Esophagus squamous epithelium (tissue), 5 donors: Measurements from ENCODE around the gene HOXA7. TPM values are rescaled to one million over a fixed set of nuclear protein-coding genes. Genes with fewer than 3 reads are reported as not detected.

Experiments
- DNase-seq: peaks from one replicate; lab custom pipeline; 2025; lab: John Stamatoyannopoulos, UW
- H3K27ac ChIP-seq, 4 donors: fragments of 200-600 bp; sonication (generic); one replicate each; pipeline ENCODE4 v1.5.1; 2016 to 2019; ENCODE audit warnings: mild to moderate bottlenecking in 1 of 4
- H3K27me3 ChIP-seq, 4 donors: fragments of 200-600 bp; sonication (generic); 1 replicate in 3 of 4; 2 replicates in 1 of 4; pipeline versions ENCODE4 v1.5.1 to v1.6.0; 2017 to 2021; ENCODE audit warnings: antibody characterized with exemption in 1 of 4
- H3K36me3 ChIP-seq, 3 donors: fragments of 200-600 bp; sonication (generic); one replicate each; pipeline ENCODE4 v1.5.1; 2016 to 2019
- H3K4me1 ChIP-seq, 3 donors: fragments of 200-600 bp; sonication (generic); one replicate each; pipeline ENCODE4 v1.5.1; 2017 to 2019
- H3K4me3 ChIP-seq, 4 donors: fragments of 200-600 bp; sonication (generic); 1 replicate in 3 of 4; 2 replicates in 1 of 4; pipeline ENCODE4 v1.5.1; 2016 to 2019; ENCODE audit warnings: mild to moderate bottlenecking in 2 of 4, moderate library complexity in 1 of 4
- H3K9me3 ChIP-seq, 3 donors: fragments of 200-600 bp; sonication (generic); one replicate each; pipeline ENCODE4 v1.5.1; 2016 to 2019
- POLR2A ChIP-seq, 4 donors: fragments of 450-650 bp; IDR thresholded peaks; one replicate each; pipeline ENCODE4 v1.6.1; 2017; ENCODE audit warnings: antibody characterized with exemption in 4 of 4, mild to moderate bottlenecking in 4 of 4, moderate library complexity in 3 of 4
- WGBS, 2 donors: methylation state at CpG; one replicate each; pipeline ENCODE4 v1.1.5; 2018; 5-methylcytosine and 5-hydroxymethylcytosine counted together
- intact Hi-C: fragments of 100-400 bp; cut with DNase I; formaldehyde crosslinking; loops from one replicate; pipeline ENCODE4 v1.15.0; 2022
- total RNA-seq, 4 donors: library from RNA; depleted of rRNA; stranded (reverse); fragments of >200 nt; gene quantifications; one replicate each; pipeline ENCODE4 v1.1.0, GENCODE V29; 2016
- TF ChIP-seq, protein P1 (sequence below), 6 experiments: fragments of 450-650 bp in 4 of 6; fragments of 200-600 bp in 2 of 6; sonication (generic) in 2 of 6; IDR thresholded peaks; one replicate each; pipeline ENCODE4 v1.5.1; 2016 to 2019; ENCODE audit warnings: antibody characterized with exemption in 6 of 6, mild to moderate bottlenecking in 4 of 6, moderate library complexity in 4 of 6
- donor health status: DM: yes; HTN: yes; CAD: no.

HOXA7 gene
- total RNA-seq, 4 donors from 2014 or later: 0.23 to 0.76 (median 0.48) TPM

DNA sequence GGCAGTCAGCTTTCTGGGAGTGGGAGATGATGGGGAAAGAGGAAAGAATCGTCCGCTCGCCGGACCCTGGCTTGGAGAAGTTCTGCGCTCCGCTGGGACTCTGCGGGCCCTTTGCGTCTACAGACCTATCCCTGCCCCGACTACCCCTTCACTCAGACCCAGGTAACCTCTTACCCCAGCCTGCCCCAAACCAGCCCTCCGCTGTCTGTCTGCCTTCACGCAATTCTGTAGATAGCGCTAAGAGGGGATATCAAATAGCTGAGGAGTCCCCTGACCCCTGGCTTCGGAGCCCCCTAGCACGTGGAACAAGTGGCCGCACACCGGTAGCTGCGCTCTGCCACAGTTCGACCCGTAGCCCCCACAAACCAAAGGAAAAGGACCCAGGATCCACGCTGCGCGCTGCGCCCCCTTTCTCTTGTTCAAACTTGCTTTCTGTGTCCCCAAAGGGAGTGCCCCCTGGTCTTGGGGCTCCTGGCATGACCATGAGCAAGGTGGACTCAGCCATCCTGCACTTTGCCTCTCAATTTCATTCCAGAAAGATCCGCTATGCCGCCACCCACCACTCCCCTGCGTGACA is 32.9 kb downstream of the HOXA7 start:
- no peak for DNase-seq
- Histone ChIP-seq H3K27ac (peak overlapping the region; percentile 86 to 99 (median 93)), H3K27me3 (no peaks in the 10 kb centered on the region), H3K36me3 (no peaks in the 10 kb centered on the region), H3K4me3 (peak overlapping the region; percentile 31 to 91 (median 50)), H3K9me3 (no peaks in the 10 kb centered on the region), H3K4me1 (peaks cover 23 to 100% (median 65%) of the 10 kb centered on the region in 3 donors)
- TF ChIP-seq, protein P1, sequence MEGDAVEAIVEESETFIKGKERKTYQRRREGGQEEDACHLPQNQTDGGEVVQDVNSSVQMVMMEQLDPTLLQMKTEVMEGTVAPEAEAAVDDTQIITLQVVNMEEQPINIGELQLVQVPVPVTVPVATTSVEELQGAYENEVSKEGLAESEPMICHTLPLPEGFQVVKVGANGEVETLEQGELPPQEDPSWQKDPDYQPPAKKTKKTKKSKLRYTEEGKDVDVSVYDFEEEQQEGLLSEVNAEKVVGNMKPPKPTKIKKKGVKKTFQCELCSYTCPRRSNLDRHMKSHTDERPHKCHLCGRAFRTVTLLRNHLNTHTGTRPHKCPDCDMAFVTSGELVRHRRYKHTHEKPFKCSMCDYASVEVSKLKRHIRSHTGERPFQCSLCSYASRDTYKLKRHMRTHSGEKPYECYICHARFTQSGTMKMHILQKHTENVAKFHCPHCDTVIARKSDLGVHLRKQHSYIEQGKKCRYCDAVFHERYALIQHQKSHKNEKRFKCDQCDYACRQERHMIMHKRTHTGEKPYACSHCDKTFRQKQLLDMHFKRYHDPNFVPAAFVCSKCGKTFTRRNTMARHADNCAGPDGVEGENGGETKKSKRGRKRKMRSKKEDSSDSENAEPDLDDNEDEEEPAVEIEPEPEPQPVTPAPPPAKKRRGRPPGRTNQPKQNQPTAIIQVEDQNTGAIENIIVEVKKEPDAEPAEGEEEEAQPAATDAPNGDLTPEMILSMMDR (IDR thresholded peaks at IDR 0.05): no peak
- no peak for TF ChIP-seq POLR2A (IDR thresholded peaks at IDR 0.05)
- intact Hi-C loops: no loop called here
- 55 to 70% methylated on average over 13 to 24 of the region's 26 CpGs for WGBS, 2 donors

DNA sequence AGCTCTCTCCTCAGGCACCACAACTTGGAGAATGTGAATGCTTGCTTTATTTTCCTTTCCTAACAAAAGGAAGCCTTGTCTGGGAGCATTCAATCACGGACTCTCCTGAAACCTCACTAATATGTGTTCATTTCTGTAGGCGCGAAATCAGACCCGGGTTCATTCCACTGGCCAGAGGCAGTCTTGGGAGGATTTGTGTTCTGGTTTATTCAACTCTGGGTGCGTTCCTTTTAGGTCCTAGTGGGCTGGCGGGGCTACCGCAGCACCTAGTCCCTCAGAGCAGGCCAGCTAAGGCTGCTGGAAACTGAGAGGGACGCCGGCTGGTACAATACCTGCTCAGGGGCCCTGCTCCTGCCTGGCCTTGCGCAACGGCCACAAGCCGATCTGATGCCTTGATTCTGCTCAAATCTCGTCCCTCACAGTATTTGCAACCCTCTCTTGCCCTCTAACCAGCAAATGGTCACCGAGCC is 33.4 kb downstream of the HOXA7 start:
- H3K4me1 ChIP-seq: peaks cover 26 to 100% (median 64%) of the 10 kb centered on the region in 3 donors
- no peak for DNase-seq
- H3K27me3 ChIP-seq: no peaks in the 10 kb centered on the region
- peak overlapping the region; percentile 31 to 91 (median 50) for H3K4me3 ChIP-seq
- intact Hi-C loops: no loop called here
- H3K9me3 ChIP-seq: no peaks in the 10 kb centered on the region
- TF ChIP-seq, protein P1 (IDR thresholded peaks at IDR 0.05): no peak
- TF ChIP-seq POLR2A (IDR thresholded peaks at IDR 0.05): no peak
- H3K27ac ChIP-seq: peak overlapping the region; percentile 86 to 99 (median 93)
- 25 to 28% methylated on average over 4 to 12 of the region's 14 CpGs for WGBS, 2 donors
- H3K36me3 ChIP-seq: no peaks in the 10 kb centered on the region

DNA sequence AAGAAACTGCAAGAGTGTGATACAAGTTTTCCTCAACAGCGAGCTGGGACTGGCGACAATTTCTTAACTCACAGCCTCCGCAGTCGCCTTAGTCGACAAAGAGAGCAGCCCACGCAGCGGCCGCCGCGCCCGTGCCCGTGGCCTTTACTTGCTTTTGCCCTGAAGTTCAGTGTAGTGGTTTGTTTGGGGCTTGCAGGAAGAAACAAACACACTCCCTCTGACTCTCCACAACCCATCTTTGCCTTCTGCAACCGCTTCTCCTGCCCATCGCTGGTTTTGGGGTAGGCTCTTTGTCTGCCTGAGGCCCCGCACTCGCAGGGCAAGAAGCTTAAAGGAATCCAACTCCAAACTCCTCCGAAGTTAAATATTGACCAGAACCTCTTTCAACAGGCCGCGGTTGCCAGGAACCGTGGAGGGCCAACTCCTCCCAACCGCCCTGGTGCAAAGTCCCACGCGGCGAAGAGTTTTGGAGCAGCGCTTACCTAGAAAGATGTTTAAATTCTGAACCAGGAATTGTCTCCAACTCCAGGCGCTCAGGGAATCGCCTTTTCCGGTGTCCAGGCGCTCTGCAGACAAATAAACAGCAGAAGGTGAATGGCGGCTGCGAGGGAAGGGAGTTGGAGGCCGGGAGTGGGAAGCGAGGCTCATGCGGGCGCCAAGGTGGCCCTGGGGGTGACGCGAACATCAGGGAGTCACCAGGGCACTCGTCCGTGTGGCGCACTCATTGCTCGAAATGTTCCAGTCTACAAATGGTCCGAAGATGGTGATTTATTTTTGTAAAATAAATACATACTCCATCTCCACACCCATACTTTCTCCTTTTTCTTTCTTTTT is 34.2 kb downstream of the HOXA7 start:
- TF ChIP-seq, protein P1 (IDR thresholded peaks at IDR 0.05): no peak
- TF ChIP-seq POLR2A (IDR thresholded peaks at IDR 0.05): no peak
- Histone ChIP-seq H3K27me3 (no peaks in the 10 kb centered on the region), H3K4me1 (peaks cover 33 to 100% (median 62%) of the 10 kb centered on the region in 3 donors), H3K27ac (peak overlapping the region; percentile 86 to 99 (median 93)), H3K9me3 (no peaks in the 10 kb centered on the region), H3K4me3 (peak overlapping the region; percentile 31 to 91 (median 50)), H3K36me3 (no peaks in the 10 kb centered on the region)
- intact Hi-C loops: no loop called here
- DNase-seq: no peak
- 29% methylated on average over 34 to 38 of the region's 42 CpGs for WGBS, 2 donors

DNA sequence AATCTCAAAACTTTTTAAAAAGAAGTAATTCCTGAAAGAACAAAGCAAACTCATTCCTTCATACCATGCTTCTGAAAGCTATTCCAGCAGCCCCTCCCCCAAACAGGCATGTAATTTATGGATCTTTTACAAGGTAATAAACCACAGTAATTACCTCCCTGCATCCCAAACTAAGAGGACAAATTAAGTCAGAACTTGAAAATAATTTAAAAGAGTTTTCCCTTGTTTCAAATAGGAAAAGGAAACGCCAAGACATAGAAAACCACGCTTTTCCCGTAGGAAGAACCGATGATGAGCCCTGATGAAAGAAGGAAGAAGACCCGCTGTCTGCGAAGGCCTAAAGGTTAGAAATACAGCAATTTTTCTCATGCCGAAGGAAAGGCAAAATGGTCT is 34.8 kb downstream of the HOXA7 start:
- intact Hi-C loops: no loop called here
- no peak for DNase-seq
- H3K4me3 ChIP-seq: peak overlapping the region; percentile 31 to 91 (median 50)

More for the DNA sequence above, 34.8 kb downstream of the HOXA7 start:
- peaks cover 33 to 100% (median 62%) of the 10 kb centered on the region in 3 donors for H3K4me1 ChIP-seq
- no peaks in the 10 kb centered on the region for H3K9me3 ChIP-seq
- H3K27me3 ChIP-seq: no peaks in the 10 kb centered on the region
- WGBS, 2 donors: 27 to 28% methylated on average over 7 of the region's 7 CpGs
- TF ChIP-seq, protein P1 (IDR thresholded peaks at IDR 0.05): no peak
- H3K36me3 ChIP-seq: no peaks in the 10 kb centered on the region
- H3K27ac ChIP-seq: peak overlapping the region; percentile 86 to 99 (median 93)
